A549 treated with GW870086 at 1 μM for 4 hours (cell line): ENCODE data around the gene AADAT. TPM values are rescaled to one million over a fixed set of nuclear protein-coding genes. Genes with fewer than 3 reads are reported as not detected.

Source experiments
- total RNA-seq: library from RNA; stranded (reverse); fragments of 200-300 nt; extraction: Qiagen RNA extraction; gene quantifications from 5 replicates; pipeline ENCODE4 v1.2.3, GENCODE V29; 2022; ENCODE audit warnings: low read depth

The AADAT gene
- total RNA-seq, result 7.0 to 9.7 TPM (median 8.6 TPM) in 5 replicates

DNA sequence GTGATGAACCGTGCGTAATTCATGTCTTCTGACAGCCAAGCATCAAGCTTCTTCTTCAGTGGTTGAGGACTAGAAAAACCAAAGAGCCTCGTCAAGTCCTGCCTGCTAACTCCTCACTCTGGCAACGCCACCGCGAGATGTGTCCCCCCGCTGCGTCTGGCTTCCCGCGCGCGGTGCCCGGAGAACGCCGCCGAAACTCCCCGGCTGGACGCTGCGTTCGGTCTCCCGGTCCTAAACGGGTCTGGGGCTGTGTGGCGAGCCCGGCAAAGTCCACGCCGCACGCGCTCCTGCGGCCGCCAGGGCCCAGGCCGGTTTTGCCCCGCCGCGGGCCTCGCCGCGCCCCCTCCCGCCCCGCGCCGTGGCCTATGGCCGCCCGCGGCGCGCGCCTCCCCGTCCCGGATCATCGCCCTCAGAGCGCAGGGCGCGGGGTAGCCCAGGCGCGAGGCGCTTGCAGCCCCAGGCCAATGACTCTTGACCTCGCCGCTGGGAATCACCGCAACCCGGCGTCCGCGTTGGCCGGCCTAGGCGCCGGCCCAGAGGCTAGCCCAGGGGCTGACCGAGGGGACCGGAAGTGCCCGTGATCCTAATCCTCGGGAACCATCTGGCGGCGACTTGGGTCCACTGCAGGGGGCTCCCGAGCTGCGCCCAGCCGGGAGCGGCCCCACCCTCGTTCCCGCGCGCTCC is at the start of gene AADAT:
AADAT (minus strand) TSS at position 289 of the 684 bp plus-strand sequence; CDS start at position 23, 266 bp downstream.

DNA sequence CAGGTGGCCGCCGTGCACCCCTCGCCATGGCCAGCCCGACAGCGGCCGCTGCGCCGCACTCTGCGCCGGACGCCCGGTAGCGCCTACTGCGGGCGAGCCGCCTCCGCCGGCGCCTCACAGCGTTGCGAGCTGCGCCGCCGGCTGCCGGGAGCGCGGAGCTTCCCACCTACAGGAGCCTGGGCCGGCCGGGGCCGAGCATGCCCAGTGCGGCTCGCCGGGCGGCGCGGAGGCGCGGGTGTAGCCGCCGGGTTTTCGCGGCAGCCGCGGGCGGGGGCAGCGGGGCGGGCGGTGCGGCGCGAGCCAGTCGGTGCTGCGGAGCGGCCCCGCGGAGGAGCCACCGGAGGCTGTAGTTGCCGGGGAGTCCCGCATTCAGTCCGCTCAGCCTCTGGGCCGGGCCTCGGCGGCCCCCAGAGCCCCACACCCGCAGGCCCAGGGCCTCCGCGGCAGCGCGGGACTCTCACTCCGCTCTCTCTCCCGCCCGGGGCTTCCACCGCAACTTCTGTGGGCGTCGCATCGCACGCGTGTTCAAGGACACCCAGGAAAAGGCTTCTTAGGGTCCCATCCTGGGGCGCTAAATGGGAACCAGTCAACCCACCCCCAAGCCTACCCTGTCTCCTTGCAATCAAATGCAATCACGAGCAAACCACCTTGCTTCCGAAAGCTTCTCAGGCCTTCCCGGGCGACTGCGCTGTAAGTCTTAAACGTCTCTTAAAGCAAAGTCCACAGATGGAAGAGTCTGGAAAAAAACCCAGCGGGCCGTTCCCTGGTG is 63.3 kb downstream of the AADAT start, which contains the start of gene MFAP3L:
MFAP3L (minus strand) TSS at position 143 of the 769 bp plus-strand sequence. CDS start 20,518 bp downstream, outside the sequence.

Other genes starting within 250 kb of the AADAT start
- gene MFAP3L, start 63.6 kb downstream of the AADAT start, total RNA-seq, result 3.8 to 5.5 TPM (median 4.8 TPM) in 5 replicates